IPS-18a (cell line): Measurements from ENCODE around the gene PAXX.
A peak's percentile ranks its signal among the peaks of the same experiment; 100 is the strongest.

Source experiments
- H3K27ac ChIP-seq: one replicate; pipeline ENCODE4 v1.5.1; 2013; ENCODE audit warnings: low read length
- H3K27me3 ChIP-seq: one replicate; pipeline ENCODE4 v1.6.1; 2013; ENCODE audit warnings: mild to moderate bottlenecking, low read length; ENCODE audit not compliant: control insufficient read depth, insufficient read depth
- H3K36me3 ChIP-seq: one replicate; pipeline ENCODE4 v1.6.1; 2013; ENCODE audit warnings: low read depth, low read length; ENCODE audit not compliant: control insufficient read depth
- H3K4me1 ChIP-seq: one replicate; pipeline ENCODE4 v1.6.1; 2013; ENCODE audit warnings: low read depth, low read length; ENCODE audit not compliant: control insufficient read depth
- H3K4me3 ChIP-seq: one replicate; pipeline ENCODE4 v1.5.1; 2013; ENCODE audit warnings: low read length
- H3K9ac ChIP-seq: one replicate; pipeline ENCODE4 v1.6.1; 2013; ENCODE audit warnings: mild to moderate bottlenecking, low read length, moderate library complexity
- H3K9me3 ChIP-seq: one replicate; pipeline ENCODE4 v1.6.1; 2013; ENCODE audit warnings: low read depth, low read length; ENCODE audit not compliant: control insufficient read depth

PAXX gene

GRCh38 chr9:137020771-137021567 lies 28.7 kb downstream of the PAXX start:
- Histone ChIP-seq H3K27me3 (no peaks in the 10 kb centered on the region), H3K36me3 (no peaks in the 10 kb centered on the region), H3K9me3 (no peaks in the 10 kb centered on the region), H3K4me1 (no peaks in the 10 kb centered on the region), H3K27ac (no peak overlapping the region), H3K9ac (no peak overlapping the region), H3K4me3 (no peak overlapping the region)

- Histone ChIP-seq H3K9me3 (no peaks in the 10 kb centered on the region), H3K27ac (no peak overlapping the region), H3K4me3 (no peak overlapping the region)
Observed at GRCh38 chr9:137021568-137021978, 29.4 kb downstream of the PAXX start.

GRCh38 chr9:137021979-137022661 lies 29.9 kb downstream of the PAXX start:
- no peaks in the 10 kb centered on the region for H3K36me3 ChIP-seq
- H3K9ac ChIP-seq: no peak overlapping the region

More at GRCh38 chr9:137021568-137021978, 29.4 kb downstream of the PAXX start:
- no peak overlapping the region for H3K9ac ChIP-seq
- no peaks in the 10 kb centered on the region for H3K36me3 ChIP-seq
- H3K4me1 ChIP-seq: no peaks in the 10 kb centered on the region
- H3K27me3 ChIP-seq: peaks cover 6% of the 10 kb centered on the region

GRCh38 chr9:137022662-137023008 lies 30.4 kb downstream of the PAXX start:
- H3K9ac ChIP-seq: no peak overlapping the region
- H3K27me3 ChIP-seq: peaks cover 16% of the 10 kb centered on the region
- no peaks in the 10 kb centered on the region for H3K4me1 ChIP-seq
- H3K27ac ChIP-seq: no peak overlapping the region
- no peaks in the 10 kb centered on the region for H3K36me3 ChIP-seq
- no peaks in the 10 kb centered on the region for H3K9me3 ChIP-seq
- no peak overlapping the region for H3K4me3 ChIP-seq

More at GRCh38 chr9:137021979-137022661, 29.9 kb downstream of the PAXX start:
- H3K27me3 ChIP-seq: peaks cover 11% of the 10 kb centered on the region
- no peak overlapping the region for H3K4me3 ChIP-seq
- no peak overlapping the region for H3K27ac ChIP-seq
- H3K4me1 ChIP-seq: no peaks in the 10 kb centered on the region
- H3K9me3 ChIP-seq: no peaks in the 10 kb centered on the region

- Histone ChIP-seq H3K27me3 (peaks cover 16% of the 10 kb centered on the region), H3K36me3 (no peaks in the 10 kb centered on the region), H3K4me3 (no peak overlapping the region), H3K27ac (no peak overlapping the region), H3K9ac (no peak overlapping the region), H3K9me3 (no peaks in the 10 kb centered on the region), H3K4me1 (no peaks in the 10 kb centered on the region)
Observed at GRCh38 chr9:137023157-137023556, 30.9 kb downstream of the PAXX start.

- Histone ChIP-seq H3K27ac (no peak overlapping the region), H3K36me3 (no peaks in the 10 kb centered on the region), H3K4me3 (no peak overlapping the region), H3K4me1 (no peaks in the 10 kb centered on the region), H3K9ac (no peak overlapping the region), H3K9me3 (no peaks in the 10 kb centered on the region), H3K27me3 (peaks cover 19% of the 10 kb centered on the region)
Observed at GRCh38 chr9:137023583-137023991, 31.4 kb downstream of the PAXX start.

GRCh38 chr9:137025517-137025966 lies 33.3 kb downstream of the PAXX start:
- no peaks in the 10 kb centered on the region for H3K4me1 ChIP-seq
- peaks cover 27% of the 10 kb centered on the region for H3K27me3 ChIP-seq
- no peak overlapping the region for H3K4me3 ChIP-seq
- no peaks in the 10 kb centered on the region for H3K36me3 ChIP-seq
- no peaks in the 10 kb centered on the region for H3K9me3 ChIP-seq
- H3K27ac ChIP-seq: no peak overlapping the region
- H3K9ac ChIP-seq: no peak overlapping the region

- Histone ChIP-seq H3K27ac (no peak overlapping the region), H3K4me3 (no peak overlapping the region)
Observed at GRCh38 chr9:137026384-137026783, 34.2 kb downstream of the PAXX start.

GRCh38 chr9:137026828-137027227 lies 34.6 kb downstream of the PAXX start:
- H3K27me3 ChIP-seq: peaks cover 27% of the 10 kb centered on the region
- no peaks in the 10 kb centered on the region for H3K36me3 ChIP-seq
- no peak overlapping the region for H3K4me3 ChIP-seq
- H3K9me3 ChIP-seq: no peaks in the 10 kb centered on the region
- H3K9ac ChIP-seq: no peak overlapping the region
- no peak overlapping the region for H3K27ac ChIP-seq
- no peaks in the 10 kb centered on the region for H3K4me1 ChIP-seq

More at GRCh38 chr9:137026384-137026783, 34.2 kb downstream of the PAXX start:
- Histone ChIP-seq H3K9me3 (no peaks in the 10 kb centered on the region), H3K4me1 (no peaks in the 10 kb centered on the region), H3K36me3 (no peaks in the 10 kb centered on the region), H3K27me3 (peaks cover 27% of the 10 kb centered on the region), H3K9ac (no peak overlapping the region)

- H3K4me1 ChIP-seq: no peaks in the 10 kb centered on the region
- H3K27me3 ChIP-seq: peaks cover 27% of the 10 kb centered on the region
- no peak within 1 kb of the TSS for H3K27ac ChIP-seq
- H3K9me3 ChIP-seq: no peaks in the 10 kb centered on the region
- peak within 1 kb of the TSS; percentile 50 for H3K4me3 ChIP-seq
- no peaks in the 10 kb centered on the region for H3K36me3 ChIP-seq
- H3K9ac ChIP-seq: no peak within 1 kb of the TSS
Observed at GRCh38 chr9:137027369-137028262, 35.4 kb downstream of the PAXX start, which contains the start of gene ABCA2. Gene ABCA2, minus strand, starts transcription at chr9:137028237. Its CDS starts 97 bp downstream, at chr9:137028140.
